H9 (cell line): Measurements from ENCODE around the gene KLHL1. TPM values are rescaled to one million over a fixed set of nuclear protein-coding genes. Genes with fewer than 3 reads are reported as not detected.

Source experiments
- DNase-seq: peaks from one replicate; pipeline ENCODE4 v3.0.0-alpha.2; 2017
- H2AFZ ChIP-seq: one replicate; pipeline ENCODE4 v1.6.1; 2013; ENCODE audit warnings: mild to moderate bottlenecking, low read length, control low read depth, moderate library complexity
- H2AK5ac ChIP-seq: 2 replicates; pipeline ENCODE4 v1.6.1; 2013; ENCODE audit warnings: low read length, control low read depth, mixed read lengths; ENCODE audit not compliant: insufficient read length
- H2BK120ac ChIP-seq: one replicate; pipeline ENCODE4 v1.6.1; 2013; ENCODE audit warnings: low read depth, mild to moderate bottlenecking, low read length, control low read depth, inconsistent platforms; ENCODE audit not compliant: poor library complexity, severe bottlenecking
- H2BK12ac ChIP-seq: 2 replicates; pipeline ENCODE4 v1.6.1; 2013; ENCODE audit warnings: low read length, control low read depth, mixed read lengths, low read depth; ENCODE audit not compliant: insufficient read length
- H2BK15ac ChIP-seq: 2 replicates; pipeline ENCODE4 v1.6.1; 2013; ENCODE audit warnings: low read depth, low read length, control low read depth
- H2BK20ac ChIP-seq: one replicate; pipeline ENCODE4 v1.6.1; 2013; ENCODE audit warnings: low read depth, mild to moderate bottlenecking, low read length, control low read depth, inconsistent platforms; ENCODE audit not compliant: poor library complexity, severe bottlenecking
- H2BK5ac ChIP-seq: 2 replicates; pipeline ENCODE4 v1.6.1; 2013; ENCODE audit warnings: low read length, control low read depth, mixed read lengths; ENCODE audit not compliant: insufficient read length
- H3K14ac ChIP-seq: 2 replicates; pipeline ENCODE4 v1.6.1; 2013; ENCODE audit warnings: low read length, control low read depth; ENCODE audit not compliant: insufficient read depth
- H3K18ac ChIP-seq: 2 replicates; pipeline ENCODE4 v1.6.1; 2013; ENCODE audit warnings: low read depth, mild to moderate bottlenecking, mixed read lengths, low read length, control low read depth; ENCODE audit not compliant: insufficient read length
- H3K23ac ChIP-seq: 2 replicates; pipeline ENCODE4 v1.6.1; 2013; ENCODE audit warnings: low read length, control low read depth, mixed read lengths, low read depth; ENCODE audit not compliant: insufficient read length
- H3K23me2 ChIP-seq: 2 replicates; pipeline ENCODE4 v1.6.1; 2013; ENCODE audit warnings: low read depth, mild to moderate bottlenecking, mixed read lengths, low read length, control low read depth; ENCODE audit not compliant: insufficient read length, poor library complexity, severe bottlenecking
- H3K27ac ChIP-seq: 2 replicates; pipeline ENCODE4 v1.5.1; 2013; ENCODE audit warnings: low read length, control low read depth, mixed read lengths, low read depth; ENCODE audit not compliant: insufficient read length
- H3K27me3 ChIP-seq: 2 replicates; pipeline ENCODE4 v1.6.1; 2013; ENCODE audit warnings: low read length, control low read depth, inconsistent platforms; ENCODE audit not compliant: insufficient read depth
- H3K4ac ChIP-seq: 2 replicates; pipeline ENCODE4 v1.6.1; 2013; ENCODE audit warnings: low read depth, mild to moderate bottlenecking, control low read depth, inconsistent platforms, low read length, moderate library complexity
- H3K4me1 ChIP-seq: 2 replicates; pipeline ENCODE4 v1.6.1; 2013; ENCODE audit warnings: low read length, control low read depth, inconsistent platforms; ENCODE audit not compliant: insufficient read depth
- H3K4me2 ChIP-seq: 2 replicates; pipeline ENCODE4 v1.6.1; 2013; ENCODE audit warnings: low read length, control low read depth, mixed read lengths; ENCODE audit not compliant: insufficient read length, insufficient read depth
- H3K56ac ChIP-seq: 2 replicates; pipeline ENCODE4 v1.6.1; 2013; ENCODE audit warnings: low read depth, mild to moderate bottlenecking, mixed read lengths, low read length, control low read depth; ENCODE audit not compliant: insufficient read length
- H3K79me1 ChIP-seq: 2 replicates; pipeline ENCODE4 v1.6.1; 2013; ENCODE audit warnings: low read depth, mild to moderate bottlenecking, moderate library complexity, low read length, control low read depth, inconsistent platforms; ENCODE audit not compliant: insufficient read depth, poor library complexity, severe bottlenecking
- H3K79me2 ChIP-seq: 2 replicates; pipeline ENCODE4 v1.6.1; 2013; ENCODE audit warnings: low read length, control low read depth, inconsistent platforms; ENCODE audit not compliant: insufficient read depth
- H3K9ac ChIP-seq: 2 replicates; pipeline ENCODE4 v1.6.1; 2013; ENCODE audit warnings: low read length, control low read depth, mixed read lengths; ENCODE audit not compliant: insufficient read length; ENCODE audit errors: extremely low read depth
- H3K9me3 ChIP-seq: one replicate; pipeline ENCODE4 v1.6.1; 2013; ENCODE audit warnings: low read depth, low read length, inconsistent platforms; ENCODE audit not compliant: control insufficient read depth
- H3T11ph ChIP-seq: one replicate; pipeline ENCODE4 v1.6.1; 2013; ENCODE audit warnings: mild to moderate bottlenecking, low read length, control low read depth, inconsistent platforms
- H4K20me1 ChIP-seq: one replicate; pipeline ENCODE4 v1.6.1; 2013; ENCODE audit not compliant: control insufficient read depth, insufficient read length, insufficient read depth
- H4K5ac ChIP-seq: 2 replicates; pipeline ENCODE4 v1.6.1; 2013; ENCODE audit warnings: low read depth, mild to moderate bottlenecking, mixed read lengths, low read length, control low read depth; ENCODE audit not compliant: insufficient read length
- H4K8ac ChIP-seq: replicated peaks from 2 replicates; pipeline ENCODE4 v1.6.1; 2013; ENCODE audit warnings: low read length, control low read depth, mixed read lengths, low read depth; ENCODE audit not compliant: insufficient read length
- H4K91ac ChIP-seq: 2 replicates; pipeline ENCODE4 v1.6.1; 2013; ENCODE audit warnings: low read depth, mild to moderate bottlenecking, moderate library complexity, mixed read lengths, low read length, control low read depth; ENCODE audit not compliant: insufficient read length
- H3K27ac Mint-ChIP-seq, 3 experiments: 2 replicates in 2 of 3; 3 replicates in 1 of 3; pipeline ENCODE4 v1.8.0; 2020 to 2021; ENCODE audit warnings: mixed read lengths in 3 of 3, mild to moderate bottlenecking in 1 of 3, moderate library complexity in 1 of 3
- H3K27me3 Mint-ChIP-seq: 2 replicates; pipeline ENCODE4 v1.8.0; 2021; ENCODE audit warnings: low read depth, mild to moderate bottlenecking, moderate library complexity, mixed read lengths
- H3K36me3 Mint-ChIP-seq, 3 experiments: 2 replicates in 2 of 3; 3 replicates in 1 of 3; pipeline ENCODE4 v1.8.0; 2020 to 2021; ENCODE audit warnings: low read depth in 3 of 3, mixed read lengths in 3 of 3; ENCODE audit not compliant: insufficient read depth in 1 of 3
- H3K4me1 Mint-ChIP-seq, 2 experiments: 2 replicates each; pipeline ENCODE4 v1.8.0; 2020; ENCODE audit warnings: mixed read lengths in 2 of 2
- H3K4me3 Mint-ChIP-seq, 2 experiments: 2 replicates in 1 of 2; 3 replicates in 1 of 2; pipeline ENCODE4 v1.8.0; 2020 to 2021; ENCODE audit warnings: mild to moderate bottlenecking in 2 of 2, mixed read lengths in 2 of 2, moderate library complexity in 1 of 2
- H3K9me3 Mint-ChIP-seq, 2 experiments: 2 replicates in 1 of 2; 3 replicates in 1 of 2; pipeline ENCODE4 v1.8.0; 2020; ENCODE audit warnings: mild to moderate bottlenecking in 2 of 2, mixed read lengths in 2 of 2, moderate library complexity in 1 of 2
- CTCF ChIP-seq: fragments of 200-600 bp; sonication (generic); conservative IDR thresholded peaks from 3 replicates; pipeline ENCODE4 v1.8.0; 2021; ENCODE audit warnings: antibody characterized with exemption, mild to moderate bottlenecking
- WGBS: extraction: QIAGEN DNeasy Blood & Tissue Kit; methylation state at CpG from one replicate; pipeline ENCODE4 v1.1.7; 2013; ENCODE audit warnings: missing lambda C conversion rate, low lambda C conversion rate, mixed read lengths; ENCODE audit not compliant: insufficient read length; ENCODE audit errors: extremely low coverage; 5-methylcytosine and 5-hydroxymethylcytosine counted together
- total RNA-seq: library from RNA; stranded (reverse); gene quantifications from 2 replicates; pipeline ENCODE4 v1.2.1, GENCODE V29; 2021

The KLHL1 gene
- total RNA-seq, 1 experiment from 2014 or later = not detected

GRCh38 chr13:70128098-70128497 is 19.8 kb upstream of the KLHL1 start:
- H2BK15ac ChIP-seq = no peak overlapping the region
- no peak overlapping the region for H4K8ac ChIP-seq
- no peak overlapping the region for H3K14ac ChIP-seq
- no peak for DNase-seq
- no peaks in the 10 kb centered on the region for H3K27me3 Mint-ChIP-seq
- no peak overlapping the region for H3T11ph ChIP-seq
- H3K56ac ChIP-seq = no peak overlapping the region
- H3K23ac ChIP-seq = no peak overlapping the region
- no peak overlapping the region for H2AK5ac ChIP-seq
- H3K79me1 ChIP-seq = no peaks in the 10 kb centered on the region
- H3K27ac ChIP-seq = no peak overlapping the region
- no peak for TF ChIP-seq CTCF
- no CpG with 5 or more reads among the region's 2 CpGs for WGBS
- no peaks in the 10 kb centered on the region for H4K20me1 ChIP-seq
- H4K5ac ChIP-seq = no peak overlapping the region
- H3K9ac ChIP-seq = no peak overlapping the region
- no peaks in the 10 kb centered on the region for H3K9me3 Mint-ChIP-seq
- no peaks in the 10 kb centered on the region for H3K27me3 ChIP-seq
- no peaks in the 10 kb centered on the region for H3K9me3 ChIP-seq
- no peak overlapping the region for H3K18ac ChIP-seq
- H3K4ac ChIP-seq = no peak overlapping the region
- H3K4me2 ChIP-seq = no peak overlapping the region
- H3K4me1 ChIP-seq = peaks cover 2% of the 10 kb centered on the region; the same call in 1 of the 2 replicates
- no peak overlapping the region for H2AFZ ChIP-seq
- no peak overlapping the region for H4K91ac ChIP-seq
- no peaks in the 10 kb centered on the region for H3K79me2 ChIP-seq
- H2BK120ac ChIP-seq = no peak overlapping the region
- no peaks in the 10 kb centered on the region for H3K23me2 ChIP-seq
- no peak overlapping the region for H3K27ac Mint-ChIP-seq
- H2BK5ac ChIP-seq = no peak overlapping the region
- H3K36me3 Mint-ChIP-seq = no peaks in the 10 kb centered on the region
- H3K4me3 Mint-ChIP-seq = no peak overlapping the region
- no peak overlapping the region for H2BK20ac ChIP-seq
- no peak overlapping the region for H2BK12ac ChIP-seq
- peaks cover 3 to 5% of the 10 kb centered on the region in 2 experiments; a peak in 3 of 4 replicates for H3K4me1 Mint-ChIP-seq
